GM21367 (cell line): ENCODE data around the gene RPS6KA2.
A peak's percentile ranks its signal among the peaks of the same experiment; 100 is the strongest.
"Not testable (repeated sequence)": the region's sequence is repeated elsewhere in the genome, so short reads cannot be mapped to it uniquely, and the experiment has no call there.

Experiments used
- ATAC-seq: cut with Tn5 transposase; IDR thresholded peaks from one replicate; pipeline ENCODE4 v1.9.1; 2021; ENCODE audit not compliant: unreplicated experiment

RPS6KA2 gene

DNA sequence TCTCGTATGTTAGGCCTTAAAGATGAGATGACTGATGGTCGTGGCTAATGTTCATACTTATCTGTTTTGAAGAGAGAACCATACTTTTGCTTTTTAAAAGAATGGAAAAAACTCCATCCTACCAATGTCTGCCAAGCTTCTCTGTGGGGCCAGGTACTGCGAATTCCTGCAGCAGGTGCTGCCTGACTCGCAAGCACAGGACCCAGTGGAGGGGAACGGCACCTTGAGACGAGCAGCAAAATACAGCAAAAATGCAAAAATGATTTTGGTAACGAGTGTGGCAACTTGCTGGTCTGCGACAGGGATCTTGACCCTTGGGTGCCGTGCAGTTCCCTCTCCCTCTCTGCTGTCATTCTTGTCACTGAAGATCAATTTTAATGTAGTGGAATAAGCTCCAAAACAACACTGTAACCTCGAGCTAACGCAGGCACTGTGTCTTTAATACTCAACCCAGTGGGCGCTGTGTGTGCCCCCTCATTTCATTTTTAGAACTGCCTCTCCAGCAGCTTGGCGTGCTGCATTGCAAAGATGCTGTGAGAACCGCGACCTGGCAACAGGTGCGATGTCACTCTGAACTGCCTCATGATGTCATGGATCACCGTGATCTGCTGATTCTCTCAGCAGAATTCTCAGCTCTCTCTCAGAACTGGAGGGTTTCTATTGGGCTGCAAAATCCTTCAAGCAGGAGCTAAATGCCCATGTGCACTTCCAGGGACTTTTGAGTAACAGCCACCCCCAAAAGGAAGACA, 92.2 kb downstream of the RPS6KA2 start:
- ATAC-seq: no peak

DNA sequence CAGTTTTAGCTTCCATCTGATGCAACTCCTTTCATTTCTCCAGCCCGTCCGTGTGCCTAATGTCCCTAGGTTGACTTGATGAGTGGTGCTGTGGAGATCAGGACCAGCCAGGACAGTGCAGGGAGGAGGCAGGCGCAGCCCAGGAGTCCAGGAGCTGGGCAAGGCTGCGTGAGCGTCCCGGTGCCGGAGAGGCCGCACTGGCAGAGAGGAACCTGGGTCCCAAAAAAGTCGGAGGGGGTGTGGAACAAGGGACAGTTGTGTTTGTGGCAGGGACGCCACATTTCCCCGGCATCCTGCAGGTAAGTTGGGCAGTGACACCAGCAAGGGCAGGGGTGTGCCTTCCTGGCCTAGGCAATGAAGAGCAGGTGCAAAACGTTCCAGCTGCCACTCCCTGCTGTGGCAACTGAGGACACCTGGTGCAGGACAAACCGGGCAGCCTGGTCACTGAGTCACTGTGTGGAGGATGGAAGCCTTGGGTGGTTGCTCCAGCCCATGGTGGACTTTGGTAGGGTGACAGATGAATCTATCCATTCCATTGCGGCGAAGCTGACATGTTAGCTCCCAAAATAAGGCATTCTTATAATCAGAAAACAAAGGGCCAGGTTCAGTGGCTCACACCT, 93.7 kb downstream of the RPS6KA2 start:
- no peak for ATAC-seq

GRCh38 chr6:166532302-166532701, 94.7 kb downstream of the RPS6KA2 start:
- ATAC-seq: no peak

DNA sequence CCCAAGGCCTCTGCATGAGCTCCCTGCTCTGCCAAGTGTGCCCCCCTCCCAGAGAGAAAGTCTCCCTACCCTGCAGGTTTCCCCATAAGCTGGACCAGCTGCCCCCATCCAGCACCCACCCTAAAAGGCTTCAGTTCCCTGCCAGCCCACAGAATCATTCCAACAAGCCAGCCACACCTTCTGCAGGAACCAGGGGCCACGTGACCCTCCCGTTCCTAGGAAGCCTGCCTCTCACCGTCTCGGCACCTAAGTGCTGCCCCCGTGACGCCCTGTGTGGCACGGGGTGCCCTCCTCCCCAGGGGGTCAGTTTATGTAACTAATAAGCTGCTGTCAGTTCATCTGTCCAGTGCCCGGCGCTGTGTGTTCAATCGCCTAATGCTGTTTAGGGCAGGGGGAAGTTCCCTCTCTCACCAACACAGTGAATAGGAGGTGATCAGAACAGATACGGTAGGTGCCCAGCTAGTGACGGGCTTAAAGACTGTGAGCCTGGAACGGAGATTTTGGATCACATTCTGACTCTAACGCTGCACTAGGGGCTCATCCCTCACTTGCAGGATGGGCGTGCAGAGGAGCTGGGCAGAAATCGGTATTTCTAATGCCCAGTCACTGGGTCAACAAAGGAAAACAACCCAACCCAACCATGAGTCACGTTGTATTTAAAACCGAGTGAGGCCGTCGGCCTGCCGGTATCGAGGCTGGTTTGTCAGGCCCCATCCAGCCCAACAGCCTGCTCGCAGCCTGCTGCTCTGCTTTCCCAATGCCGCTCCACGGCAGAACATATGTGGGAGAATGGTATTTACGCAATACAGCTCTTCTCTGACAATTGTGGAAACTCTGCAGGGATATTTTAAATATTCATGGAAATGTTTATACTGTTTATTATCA, 96.6 kb downstream of the RPS6KA2 start:
- ATAC-seq: no peak

DNA sequence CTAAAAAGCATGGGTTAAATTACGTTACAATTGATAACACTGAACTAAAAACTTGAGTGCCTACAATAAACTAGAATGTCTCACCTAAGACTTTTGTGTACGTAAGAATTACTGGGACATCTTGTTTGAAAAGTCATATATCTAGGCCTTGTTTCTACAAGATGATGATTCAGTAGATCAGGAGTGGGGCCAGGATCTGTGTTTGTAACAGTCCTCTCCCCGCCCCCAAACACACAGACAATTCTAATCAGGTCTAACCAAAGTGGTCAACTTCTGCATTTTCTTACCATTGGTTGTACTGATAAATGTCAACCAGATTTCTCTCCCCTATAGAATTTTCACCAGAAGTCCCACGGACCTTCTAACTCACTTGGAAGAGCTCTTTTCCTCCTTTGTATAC, 97.5 kb downstream of the RPS6KA2 start:
- no peak for ATAC-seq

GRCh38 chr6:166529058-166529457, 98.0 kb downstream of the RPS6KA2 start:
- ATAC-seq: not testable (repeated sequence)

- ATAC-seq: no peak
Measured at GRCh38 chr6:166527849-166528248, 99.2 kb downstream of the RPS6KA2 start.

DNA sequence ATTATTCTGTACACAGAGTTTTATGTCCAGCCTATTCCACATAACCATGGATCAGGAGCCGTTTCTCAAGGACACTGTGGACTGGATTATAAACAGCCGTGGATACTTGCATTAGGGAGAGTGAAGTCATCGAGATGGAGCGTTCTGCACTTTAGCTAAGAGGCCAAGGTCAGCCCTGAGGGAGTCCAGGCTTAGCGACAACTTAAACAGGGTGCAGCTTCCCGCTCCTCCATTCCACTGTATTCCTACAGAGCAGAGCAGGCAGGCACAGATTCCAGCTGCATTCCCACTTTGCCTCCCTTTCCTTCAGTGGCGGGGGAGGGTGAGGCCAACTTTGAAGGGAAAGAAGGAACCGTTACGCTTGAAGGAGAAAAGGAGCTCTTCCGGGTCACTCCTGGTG, 100.1 kb downstream of the RPS6KA2 start:
- ATAC-seq: no peak

- ATAC-seq: no peak
Measured at GRCh38 chr6:166525567-166525966, 101.5 kb downstream of the RPS6KA2 start.

- no peak for ATAC-seq
Measured at GRCh38 chr6:166523782-166524559, 103.1 kb downstream of the RPS6KA2 start.

DNA sequence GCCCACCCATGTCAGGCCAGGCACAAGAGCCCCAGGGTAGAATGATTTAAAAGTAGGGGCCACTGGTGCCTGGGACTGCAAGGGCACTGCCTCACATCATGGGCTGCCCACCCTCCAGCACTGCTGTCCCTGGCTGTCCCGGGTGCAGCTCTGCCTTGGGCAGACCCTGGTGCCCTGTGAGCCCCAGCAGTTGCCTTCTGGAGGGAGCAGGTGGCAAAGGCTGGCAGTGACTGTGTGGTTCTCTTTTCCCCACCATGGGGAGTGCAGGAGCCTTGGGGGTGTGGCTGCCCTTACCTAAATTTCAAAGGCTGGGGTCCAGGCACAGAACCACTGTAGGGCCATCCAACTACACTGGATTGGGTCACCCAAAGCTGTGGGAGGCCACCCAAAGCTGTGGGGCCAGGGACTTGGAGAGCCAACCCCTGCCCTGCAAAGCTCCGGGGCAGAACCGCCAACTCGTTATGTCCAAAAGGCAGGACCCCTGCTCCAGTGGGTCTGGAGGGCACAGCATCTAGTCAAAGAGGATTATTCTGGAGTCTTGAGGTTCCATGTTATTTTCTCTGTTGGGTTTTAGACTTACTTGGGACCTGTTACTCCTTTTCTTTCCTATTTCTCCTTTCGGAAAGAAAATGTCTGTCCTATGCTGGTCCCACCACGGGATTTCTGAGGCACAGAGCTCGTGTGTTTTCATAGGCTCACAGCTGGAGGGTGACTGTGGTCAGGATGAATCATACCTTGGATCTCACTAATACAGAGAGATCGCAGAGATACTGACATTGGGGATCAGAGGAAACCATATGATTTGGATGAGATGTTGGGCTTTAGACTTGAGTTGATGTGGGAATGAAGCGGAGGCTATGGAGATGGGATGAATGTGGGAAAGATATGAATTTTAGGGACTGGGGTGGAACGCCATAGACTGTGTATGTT, 105.9 kb downstream of the RPS6KA2 start:
- ATAC-seq: no peak

- ATAC-seq: no peak
Measured at GRCh38 chr6:166516251-166516884, 110.7 kb downstream of the RPS6KA2 start.

GRCh38 chr6:166515072-166515810, 111.8 kb downstream of the RPS6KA2 start:
- ATAC-seq: no peak

DNA sequence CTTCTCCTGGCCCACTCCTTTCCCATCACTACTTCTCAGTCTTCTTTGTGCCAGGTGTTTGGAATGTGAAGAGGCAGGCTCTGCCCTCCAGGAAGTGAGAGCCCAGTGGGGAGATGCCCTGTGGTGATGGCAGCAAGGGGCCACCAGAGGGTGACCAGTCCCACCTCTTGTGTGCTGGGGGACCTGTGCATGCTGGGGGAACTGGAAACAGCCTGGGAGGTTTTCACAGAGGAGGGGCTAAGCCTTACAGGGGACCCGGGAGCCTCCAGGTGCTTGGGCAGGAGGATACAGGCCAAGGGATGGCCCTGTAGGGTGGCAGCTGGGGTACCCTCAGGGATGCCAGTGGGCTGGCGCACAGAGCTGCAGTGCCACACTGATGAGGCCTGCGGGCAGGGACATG, 112.9 kb downstream of the RPS6KA2 start:
- no peak for ATAC-seq

DNA sequence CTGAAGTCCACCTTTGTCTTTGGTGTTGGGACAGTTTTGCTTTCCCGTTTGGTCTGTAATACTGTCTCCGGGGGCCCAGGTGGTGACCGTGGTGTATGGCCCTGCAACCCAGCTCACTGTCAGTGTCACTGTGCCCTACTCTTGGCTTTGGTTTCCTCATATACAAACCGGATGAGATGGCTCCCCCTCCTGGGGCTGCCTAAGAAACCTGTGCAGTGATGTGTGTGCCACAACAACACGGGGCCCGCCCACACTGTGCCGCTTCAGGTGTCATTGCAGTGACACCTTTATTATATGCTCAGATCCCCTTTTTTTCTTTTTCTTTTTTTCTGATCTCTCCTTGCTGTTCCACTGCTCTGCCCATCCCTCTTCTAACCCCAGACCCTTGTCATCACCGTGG, 114.5 kb downstream of the RPS6KA2 start:
- ATAC-seq: peak; percentile 97

DNA sequence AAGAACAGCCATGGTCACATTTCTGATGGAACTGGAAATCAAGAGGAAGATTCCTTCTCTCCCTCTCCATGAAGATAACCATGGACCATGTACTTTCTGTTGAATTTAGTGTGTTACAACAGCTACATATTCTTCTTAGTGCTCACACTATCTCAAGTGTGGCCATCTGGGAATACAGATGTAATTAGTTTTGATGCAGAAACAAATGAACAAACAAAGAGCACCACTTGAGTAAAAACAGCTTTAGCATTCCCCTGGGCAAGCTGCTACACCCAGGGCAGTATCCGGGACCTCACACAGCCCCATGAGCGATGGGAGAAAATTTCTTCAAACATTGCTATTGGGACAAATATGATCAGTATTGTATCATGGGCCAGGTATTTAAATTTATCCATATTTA, 115.7 kb downstream of the RPS6KA2 start:
- ATAC-seq: no peak

GRCh38 chr6:166509193-166509592, 117.9 kb downstream of the RPS6KA2 start:
- no peak for ATAC-seq

DNA sequence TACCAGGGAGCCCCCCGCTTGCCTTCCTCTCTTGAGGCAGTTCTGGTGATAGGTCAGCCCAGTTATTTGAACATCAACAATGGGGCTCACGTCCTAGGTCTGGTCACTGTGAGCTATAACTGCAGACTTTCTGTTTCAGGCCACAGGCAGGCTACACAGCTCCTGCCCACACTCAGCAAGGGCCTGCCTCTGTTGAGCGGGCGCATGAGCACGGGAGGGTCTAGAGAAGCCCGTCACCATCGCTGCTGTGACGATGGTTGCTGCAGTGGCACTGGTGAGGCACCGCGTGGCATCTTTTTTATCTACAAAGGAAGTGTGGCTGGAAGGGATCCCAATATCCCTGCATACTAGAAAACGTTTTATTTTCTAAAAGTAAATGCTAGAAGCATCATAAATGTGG, 118.3 kb downstream of the RPS6KA2 start:
- ATAC-seq: no peak
